Astrocyte (in vitro differentiated cells and primary cell): Measurements from ENCODE around the gene SLC7A5. TPM values are rescaled to one million over a fixed set of nuclear protein-coding genes. Genes with fewer than 3 reads are reported as not detected.

ENCODE experiments used
- DNase-seq: peaks from one replicate; pipeline ENCODE4 v3.0.0-alpha.2; 2010; ENCODE audit warnings: low read depth
- FAIRE-seq: peaks from 2 replicates; lab custom pipeline; 2011; peaks lifted over from hg19 to GRCh38; lab: Jason Lieb, UNC
- H2AFZ ChIP-seq: 2 replicates; pipeline ENCODE4 v1.6.0; 2012; ENCODE audit warnings: low read depth, low read length, inconsistent platforms
- H3K27ac ChIP-seq: 2 replicates; pipeline ENCODE4 v1.5.1; 2011; ENCODE audit warnings: low read depth, low read length, inconsistent platforms
- H3K27me3 ChIP-seq: 2 replicates; pipeline ENCODE4 v1.6.0; 2011; ENCODE audit warnings: low read length, inconsistent platforms; ENCODE audit not compliant: insufficient read depth
- H3K36me3 ChIP-seq: 2 replicates; pipeline ENCODE4 v1.5.1; 2011; ENCODE audit warnings: low read length, inconsistent platforms; ENCODE audit not compliant: insufficient read depth
- H3K4me1 ChIP-seq: 2 replicates; pipeline ENCODE4 v1.5.1; 2011; ENCODE audit warnings: low read length, inconsistent platforms; ENCODE audit not compliant: insufficient read depth
- H3K4me2 ChIP-seq: 2 replicates; pipeline ENCODE4 v1.6.0; 2012; ENCODE audit warnings: low read length, inconsistent platforms
- H3K4me3 ChIP-seq: 2 replicates; pipeline ENCODE4 v1.5.1; 2011; ENCODE audit warnings: low read depth, mild to moderate bottlenecking, low read length, inconsistent platforms; ENCODE audit not compliant: insufficient read depth
- H3K79me2 ChIP-seq: 2 replicates; pipeline ENCODE4 v1.6.0; 2012; ENCODE audit warnings: mild to moderate bottlenecking, low read length, inconsistent platforms; ENCODE audit not compliant: insufficient read depth
- H3K9ac ChIP-seq: 2 replicates; pipeline ENCODE4 v1.6.0; 2012; ENCODE audit warnings: mild to moderate bottlenecking, low read length, inconsistent platforms
- H3K9me3 ChIP-seq: 2 replicates; pipeline ENCODE4 v1.5.1; 2012; ENCODE audit warnings: low read depth, mild to moderate bottlenecking, low read length, inconsistent platforms; ENCODE audit not compliant: insufficient read depth
- H4K20me1 ChIP-seq: 2 replicates; pipeline ENCODE4 v1.6.0; 2012; ENCODE audit warnings: low read length, inconsistent platforms; ENCODE audit not compliant: insufficient read depth
- H3K27ac Mint-ChIP-seq: one replicate; pipeline ENCODE4 v1.8.0; 2021; ENCODE audit warnings: mild to moderate bottlenecking, mixed read lengths; ENCODE audit not compliant: unreplicated experiment
- H3K27me3 Mint-ChIP-seq: one replicate; pipeline ENCODE4 v1.8.0; 2021; ENCODE audit warnings: low read depth, mixed read lengths; ENCODE audit not compliant: unreplicated experiment
- H3K36me3 Mint-ChIP-seq: one replicate; pipeline ENCODE4 v1.8.0; 2021; ENCODE audit warnings: low read depth, mixed read lengths; ENCODE audit not compliant: unreplicated experiment
- H3K4me1 Mint-ChIP-seq: one replicate; pipeline ENCODE4 v1.8.0; 2021; ENCODE audit warnings: low read depth, mixed read lengths; ENCODE audit not compliant: unreplicated experiment
- H3K4me3 Mint-ChIP-seq: one replicate; pipeline ENCODE4 v1.8.0; 2021; ENCODE audit warnings: mild to moderate bottlenecking, moderate library complexity, mixed read lengths; ENCODE audit not compliant: unreplicated experiment
- H3K9me3 Mint-ChIP-seq: one replicate; pipeline ENCODE4 v1.8.0; 2021; ENCODE audit warnings: mild to moderate bottlenecking, mixed read lengths; ENCODE audit not compliant: unreplicated experiment
- CTCF ChIP-seq: IDR thresholded peaks from 2 replicates; pipeline ENCODE4 v1.5.1; 2011; ENCODE audit warnings: low read depth, mild to moderate bottlenecking, inconsistent platforms, low read length, moderate library complexity; ENCODE audit not compliant: insufficient read depth
- EZH2 ChIP-seq: IDR thresholded peaks from 2 replicates; pipeline ENCODE4 v1.6.1; 2012; ENCODE audit warnings: mild to moderate bottlenecking, low read length, inconsistent platforms; ENCODE audit not compliant: insufficient read depth
- total RNA-seq: library from RNA; stranded (reverse); gene quantifications from 2 replicates; pipeline ENCODE4 v1.2.1, GENCODE V29; 2021

The SLC7A5 gene
- total RNA-seq, 1 donor from 2014 or later = 815 TPM

- H4K20me1 ChIP-seq = peaks cover 89% of the 10 kb centered on the region
- no peak for TF ChIP-seq CTCF
- no peak for TF ChIP-seq EZH2
- no peaks in the 10 kb centered on the region for H3K9me3 Mint-ChIP-seq
- peak overlapping the region; percentile 27 for H3K9ac ChIP-seq
- no peaks in the 10 kb centered on the region for H3K9me3 ChIP-seq
- H3K27me3 Mint-ChIP-seq = no peaks in the 10 kb centered on the region
- FAIRE-seq (no peak), DNase-seq (no peak)
- H3K27ac ChIP-seq = no peak overlapping the region
- H3K36me3 Mint-ChIP-seq = peaks cover 18% of the 10 kb centered on the region
- H3K36me3 ChIP-seq = peaks cover 36% of the 10 kb centered on the region
- no peak overlapping the region for H3K4me3 ChIP-seq
- peak overlapping the region; percentile 80 for H3K27ac Mint-ChIP-seq
- H3K79me2 ChIP-seq = peaks cover 22% of the 10 kb centered on the region
- no peak overlapping the region for H3K4me2 ChIP-seq
- H3K4me1 Mint-ChIP-seq = peaks cover 15% of the 10 kb centered on the region
- peaks cover 16% of the 10 kb centered on the region for H3K4me1 ChIP-seq
- H3K4me3 Mint-ChIP-seq = no peak overlapping the region
- no peaks in the 10 kb centered on the region for H3K27me3 ChIP-seq
- H2AFZ ChIP-seq = no peak overlapping the region
Observed at GRCh38 chr16:87837627-87838289, 31.5 kb downstream of the SLC7A5 start.

GRCh38 chr16:87836844-87837581, 32.3 kb downstream of the SLC7A5 start:
- peak overlapping the region; percentile 27 for H3K9ac ChIP-seq
- no peak for FAIRE-seq

More at GRCh38 chr16:87836844-87837581, 32.3 kb downstream of the SLC7A5 start:
- no peak for DNase-seq
- H2AFZ ChIP-seq = no peak overlapping the region
- no peaks in the 10 kb centered on the region for H3K9me3 ChIP-seq
- H3K27me3 ChIP-seq = no peaks in the 10 kb centered on the region
- H4K20me1 ChIP-seq = peaks cover 84% of the 10 kb centered on the region
- H3K4me2 ChIP-seq = no peak overlapping the region
- TF ChIP-seq EZH2 (no peak), CTCF (no peak)
- peaks cover 16% of the 10 kb centered on the region for H3K4me1 ChIP-seq
- Mint-ChIP-seq H3K9me3 (no peaks in the 10 kb centered on the region), H3K27me3 (no peaks in the 10 kb centered on the region), H3K36me3 (peaks cover 17% of the 10 kb centered on the region), H3K4me3 (no peak overlapping the region), H3K27ac (peak overlapping the region; percentile 86), H3K4me1 (peaks cover 11% of the 10 kb centered on the region)
- peaks cover 15% of the 10 kb centered on the region for H3K79me2 ChIP-seq
- no peak overlapping the region for H3K4me3 ChIP-seq
- no peak overlapping the region for H3K27ac ChIP-seq
- peaks cover 37% of the 10 kb centered on the region for H3K36me3 ChIP-seq
